ENCODE data around the gene NDUFC1. TPM values are rescaled to one million over a fixed set of nuclear protein-coding genes. Genes with fewer than 3 reads are reported as not detected.

NDUFC1 gene
- total and polyA plus RNA-seq, 9 of the 15 experiments (the other 6 are each of a cell fraction or from before 2014, with no cell fraction given): 58.9 to 378 (median 120) TPM

Small RNA genes within 50 kb of the gene (small RNA-seq; reads per million reads assigned to genes)
- gene RNU6-1074P (not detected), gene RNU6-1214P (not detected)

Other genes with a start within 250 kb of the NDUFC1 start
- 29.7 TPM in 2 replicates for gene ELF2, start 125.3 kb downstream of the NDUFC1 start, total RNA-seq (2014; rRNA removed)
- gene ELF2, start 125.3 kb downstream of the NDUFC1 start, total RNA-seq (2014; rRNA removed; fragmentation: Illumina TruSeq; extraction: Trizol): 58.7 and 71.2 TPM in 2 replicates
- gene ELF2, start 125.3 kb downstream of the NDUFC1 start, total RNA-seq (2015; rRNA removed; fragmentation: Illumina TruSeq; extraction: Trizol): 47.5 and 51.3 TPM in 2 replicates
- gene ELF2, start 125.3 kb downstream of the NDUFC1 start, total RNA-seq (2021): 43.4 and 43.5 TPM in 2 replicates
- gene ELF2, start 125.3 kb downstream of the NDUFC1 start, polyA plus RNA-seq (2011; rRNA removed): 48.7 and 54.3 TPM in 2 replicates
- gene ELF2, start 125.3 kb downstream of the NDUFC1 start, polyA plus RNA-seq (2014; fragmentation: Illumina TruSeq; extraction: Trizol): 37.9 and 41.6 TPM in 2 replicates
- gene ELF2, start 125.3 kb downstream of the NDUFC1 start, polyA plus RNA-seq (2014; fragmentation: Nextera tagmentation; extraction: Ambion mirVana): 10 to 100 TPM in 1 of 2 experiments, 1 to 10 TPM in 1; 9.4 to 18.0 TPM
- gene ELF2, start 125.3 kb downstream of the NDUFC1 start, polyA plus RNA-seq (2014; rRNA removed): 29.1 and 30.3 TPM in 2 replicates
- gene MGARP, start 22.3 kb downstream of the NDUFC1 start, total RNA-seq (2014; rRNA removed): not detected in 2 replicates
- gene MGARP, start 22.3 kb downstream of the NDUFC1 start, total RNA-seq (2014; rRNA removed; fragmentation: Illumina TruSeq; extraction: Trizol): 0.11 and 0.16 TPM in 2 replicates
- gene MGARP, start 22.3 kb downstream of the NDUFC1 start, total RNA-seq (2015; rRNA removed; fragmentation: Illumina TruSeq; extraction: Trizol): 0.15 TPM in 1 of 2 replicates, not detected in the other
- 0.31 and 0.35 TPM in 2 replicates for gene MGARP, start 22.3 kb downstream of the NDUFC1 start, total RNA-seq (2021)
- gene MGARP, start 22.3 kb downstream of the NDUFC1 start, polyA plus RNA-seq (2011; rRNA removed): 0.11 and 0.14 TPM in 2 replicates
- 0.11 TPM in 1 of 2 replicates, not detected in the other for gene MGARP, start 22.3 kb downstream of the NDUFC1 start, polyA plus RNA-seq (2014; fragmentation: Illumina TruSeq; extraction: Trizol)
- gene MGARP, start 22.3 kb downstream of the NDUFC1 start, polyA plus RNA-seq (2014; fragmentation: Nextera tagmentation; extraction: Ambion mirVana): under 1 TPM; 0.23 to 0.45 TPM
- gene MGARP, start 22.3 kb downstream of the NDUFC1 start, polyA plus RNA-seq (2014; rRNA removed): not detected in 2 replicates
- 63.2 and 67.6 TPM in 2 replicates for gene NAA15, start 972 bp downstream of the NDUFC1 start, total RNA-seq (2014; rRNA removed)
- gene NAA15, start 972 bp downstream of the NDUFC1 start, total RNA-seq (2014; rRNA removed; fragmentation: Illumina TruSeq; extraction: Trizol): 114 and 126 TPM in 2 replicates
- gene NAA15, start 972 bp downstream of the NDUFC1 start, total RNA-seq (2015; rRNA removed; fragmentation: Illumina TruSeq; extraction: Trizol): 87.5 and 96.4 TPM in 2 replicates
- gene NAA15, start 972 bp downstream of the NDUFC1 start, total RNA-seq (2021): 117 TPM in 2 replicates
- 39.8 and 61.9 TPM in 2 replicates for gene NAA15, start 972 bp downstream of the NDUFC1 start, polyA plus RNA-seq (2011; rRNA removed)
- 60.4 and 76.4 TPM in 2 replicates for gene NAA15, start 972 bp downstream of the NDUFC1 start, polyA plus RNA-seq (2014; fragmentation: Illumina TruSeq; extraction: Trizol)
- gene NAA15, start 972 bp downstream of the NDUFC1 start, polyA plus RNA-seq (2014; fragmentation: Nextera tagmentation; extraction: Ambion mirVana): 10 to 100 TPM; 37.8 to 41.3 TPM
- 45.9 and 48.9 TPM in 2 replicates for gene NAA15, start 972 bp downstream of the NDUFC1 start, polyA plus RNA-seq (2014; rRNA removed)
- 2.3 and 3.0 TPM in 2 replicates for gene RAB33B, start 151.6 kb upstream of the NDUFC1 start, total RNA-seq (2014; rRNA removed)
- 3.7 and 3.9 TPM in 2 replicates for gene RAB33B, start 151.6 kb upstream of the NDUFC1 start, total RNA-seq (2014; rRNA removed; fragmentation: Illumina TruSeq; extraction: Trizol)
- 2.6 and 3.5 TPM in 2 replicates for gene RAB33B, start 151.6 kb upstream of the NDUFC1 start, total RNA-seq (2015; rRNA removed; fragmentation: Illumina TruSeq; extraction: Trizol)
- gene RAB33B, start 151.6 kb upstream of the NDUFC1 start, total RNA-seq (2021): 2.6 and 2.7 TPM in 2 replicates
- gene RAB33B, start 151.6 kb upstream of the NDUFC1 start, polyA plus RNA-seq (2011; rRNA removed): 3.7 and 4.0 TPM in 2 replicates
- gene RAB33B, start 151.6 kb upstream of the NDUFC1 start, polyA plus RNA-seq (2014; fragmentation: Illumina TruSeq; extraction: Trizol): 2.6 and 3.5 TPM in 2 replicates
- 1 to 10 TPM; 1.8 to 3.3 TPM for gene RAB33B, start 151.6 kb upstream of the NDUFC1 start, polyA plus RNA-seq (2014; fragmentation: Nextera tagmentation; extraction: Ambion mirVana)
- gene RAB33B, start 151.6 kb upstream of the NDUFC1 start, polyA plus RNA-seq (2014; rRNA removed): 1.7 and 2.6 TPM in 2 replicates

Data from K562 (cell line).